ENCODE results near the gene ANKRD34A. TPM values are rescaled to one million over a fixed set of nuclear protein-coding genes. Genes with fewer than 3 reads are reported as not detected.

Gene ANKRD34A
- total and polyA plus RNA-seq, 4 donors, result 0.06 to 0.17 (median 0.13) TPM; not detected in 1

- Histone ChIP-seq H3K36me3 (ENCODE audit: control insufficient read depth in 4 of 4, insufficient read depth in 3 of 4, low read depth in 1 of 4, low read length in 3 of 4) (peaks cover 0 to 4% (median 0%) of the 10 kb centered on the region in 4 donors), H3K9ac (ENCODE audit: low read depth in 1 of 2, low read length in 2 of 2) (no peak overlapping the region), H3K4me1 (ENCODE audit: control insufficient read depth in 4 of 4, insufficient read depth in 4 of 4, low read length in 3 of 4) (peaks cover 25 to 54% (median 35%) of the 10 kb centered on the region in 4 donors), H3K9me3 (ENCODE audit: control insufficient read depth in 4 of 4, low read length in 3 of 4) (no peaks in the 10 kb centered on the region), H3K27me3 (ENCODE audit: control insufficient read depth in 4 of 4, insufficient read depth in 4 of 4, low read length in 3 of 4) (no peaks in the 10 kb centered on the region), H3K27ac (ENCODE audit: low read depth in 1 of 2, low read length in 2 of 2) (peak overlapping the region; percentile 21 to 44), H3K4me3 (ENCODE audit: low read depth in 1 of 3, low read length in 3 of 3) (no peak overlapping the region)
- TF ChIP-seq MAX (IDR thresholded peaks at IDR 0.05) (peak; percentile 37), ZBTB33 (IDR thresholded peaks at IDR 0.05) (no peak), CTCF (IDR thresholded peaks at IDR 0.05; ENCODE audit: low read depth, low read length, missing input control) (no peak), TAF1 (conservative IDR thresholded peaks at IDR 0.05) (peak; percentile 60), JUND (IDR thresholded peaks at IDR 0.05) (peak in 1 of 2 donors; percentile 25), RXRA (IDR thresholded peaks at IDR 0.05) (peak; percentile 87 to 92), RAD21 (IDR thresholded peaks at IDR 0.05) (peak in 1 of 2 donors; percentile 31), HNF4A (conservative IDR thresholded peaks at IDR 0.05) (peak; percentile 20), GABPA (IDR thresholded peaks at IDR 0.05 in 1 of 2, conservative IDR thresholded peaks at IDR 0.05 in 1 of 2) (peak in 1 of 2 donors; percentile 59), NR2F2 (IDR thresholded peaks at IDR 0.05) (no peak), YY1 (IDR thresholded peaks at IDR 0.05) (peak; percentile 76), REST (IDR thresholded peaks at IDR 0.05) (no peak), SP1 (IDR thresholded peaks at IDR 0.05) (peak; percentile 82)
- 29% methylated on average over 1 of the region's 1 CpG for WGBS
- DNase-seq (ENCODE audit: low spot score), result no peak
These were observed 18.9 kb upstream of the ANKRD34A start for GRCh38 chr1:145983206-145983675.

GRCh38 chr1:145982010-145982723, 17.8 kb upstream of the ANKRD34A start:
- H3K27ac ChIP-seq (ENCODE audit: low read depth in 1 of 2, low read length in 2 of 2), result peak overlapping the region in 1 of 2 donors; percentile 44
- 81% methylated on average over 6 of the region's 6 CpGs for WGBS
- no peak overlapping the region for H3K9ac ChIP-seq (ENCODE audit: low read depth in 1 of 2, low read length in 2 of 2)
- DNase-seq (ENCODE audit: low spot score), result no peak
- TF ChIP-seq ZBTB33 (IDR thresholded peaks at IDR 0.05) (no peak), EGR1 (IDR thresholded peaks at IDR 0.05; ENCODE audit: low read depth in 2 of 2) (no peak), NR2F2 (IDR thresholded peaks at IDR 0.05) (peak; percentile 63), RXRA (IDR thresholded peaks at IDR 0.05) (peak in 1 of 2 donors; percentile 43), HNF4G (IDR thresholded peaks at IDR 0.05) (no peak), MAX (IDR thresholded peaks at IDR 0.05) (no peak)
- H3K4me3 ChIP-seq (ENCODE audit: low read depth in 1 of 3, low read length in 3 of 3), result no peak overlapping the region
- no peaks in the 10 kb centered on the region for H3K9me3 ChIP-seq (ENCODE audit: control insufficient read depth in 4 of 4, low read length in 3 of 4)
- H3K36me3 ChIP-seq (ENCODE audit: control insufficient read depth in 4 of 4, insufficient read depth in 3 of 4, low read depth in 1 of 4, low read length in 3 of 4), result peaks cover 0 to 8% (median 0%) of the 10 kb centered on the region in 4 donors
- H3K27me3 ChIP-seq (ENCODE audit: control insufficient read depth in 4 of 4, insufficient read depth in 4 of 4, low read length in 3 of 4), result no peaks in the 10 kb centered on the region
- peaks cover 28 to 58% (median 38%) of the 10 kb centered on the region in 4 donors for H3K4me1 ChIP-seq (ENCODE audit: control insufficient read depth in 4 of 4, insufficient read depth in 4 of 4, low read length in 3 of 4)

Measured in liver (tissue), 9 donors.